GM21390 (cell line): ENCODE measurements around the gene TCAF2.
"Not testable (repeated sequence)": the region's sequence is repeated elsewhere in the genome, so short reads cannot be mapped to it uniquely, and the experiment has no call there.

Source experiments
- ATAC-seq: cut with Tn5 transposase; IDR thresholded peaks from one replicate; pipeline ENCODE4 v1.9.1; 2021; ENCODE audit not compliant: unreplicated experiment

Gene TCAF2

GRCh38 chr7:143620646-143621045 lies at the start of gene TCAF2:
Gene TCAF2 (plus strand): TSS chr7:143620974.
- peak; percentile 82 for ATAC-seq

- ATAC-seq: not testable (repeated sequence)
These were observed 49.3 kb upstream of the TCAF2 start, which contains the start of gene CTAGE15 for GRCh38 chr7:143571501-143571900. Gene CTAGE15 (plus strand): TSS chr7:143571801. CDS start chr7:143571818, 17 bp downstream.

GRCh38 chr7:143588183-143588582 lies 32.6 kb upstream of the TCAF2 start:
- not testable (repeated sequence) for ATAC-seq

GRCh38 chr7:143589897-143590296 lies 30.9 kb upstream of the TCAF2 start:
- not testable (repeated sequence) for ATAC-seq

DNA sequence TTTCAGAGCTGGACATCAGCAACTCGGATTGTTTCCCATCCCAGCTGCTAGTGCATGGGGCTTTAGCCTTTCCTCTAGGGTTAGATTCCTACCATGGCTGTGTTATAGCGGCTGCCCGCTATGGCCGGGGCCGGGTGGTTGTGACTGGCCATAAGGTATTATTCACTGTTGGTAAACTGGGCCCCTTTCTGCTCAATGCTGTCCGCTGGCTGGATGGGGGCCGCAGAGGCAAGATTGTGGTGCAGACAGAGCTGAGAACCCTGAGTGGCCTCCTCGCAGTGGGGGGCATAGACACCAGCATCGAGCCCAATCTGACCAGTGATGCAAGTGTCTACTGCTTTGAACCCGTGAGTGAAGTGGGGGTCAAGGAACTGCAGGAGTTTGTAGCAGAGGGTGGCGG lies 22.7 kb upstream of the TCAF2 start:
- not testable (repeated sequence) for ATAC-seq

GRCh38 chr7:143603549-143603948 lies 17.2 kb upstream of the TCAF2 start:
- ATAC-seq: not testable (repeated sequence)

- not testable (repeated sequence) for ATAC-seq
These were observed 14.7 kb upstream of the TCAF2 start for GRCh38 chr7:143606088-143606487.

- not testable (repeated sequence) for ATAC-seq
These were observed 5.2 kb upstream of the TCAF2 start for GRCh38 chr7:143615545-143615944.

- not testable (repeated sequence) for ATAC-seq
These were observed 3.6 kb upstream of the TCAF2 start for GRCh38 chr7:143617204-143617603.

- peak; percentile 18 for ATAC-seq
These were observed 716 bp upstream of the TCAF2 start for GRCh38 chr7:143620058-143620457.

DNA sequence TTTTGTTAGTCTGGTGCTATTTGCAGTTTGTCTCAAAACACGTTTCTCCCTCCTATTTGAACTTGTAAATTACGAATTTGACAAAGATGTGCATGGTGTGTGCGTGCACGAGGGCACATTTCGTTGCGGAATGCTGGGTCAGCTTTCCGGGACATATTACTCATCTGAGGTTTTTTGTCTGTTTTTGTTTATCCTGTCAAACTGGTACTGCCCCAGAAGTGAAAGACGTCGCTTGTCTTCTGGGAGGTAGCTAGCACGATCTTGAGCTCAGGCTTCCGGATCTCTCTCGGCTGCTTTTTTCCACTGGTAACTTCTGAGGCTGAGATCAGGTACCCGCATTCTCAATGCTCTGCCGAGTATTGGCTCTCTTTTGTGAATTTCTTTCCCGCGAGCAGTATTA lies 401 bp downstream of the TCAF2 start:
- peak; percentile 37 for ATAC-seq

- ATAC-seq: peak; percentile 22
These were observed 1.4 kb downstream of the TCAF2 start for GRCh38 chr7:143622130-143622529.

DNA sequence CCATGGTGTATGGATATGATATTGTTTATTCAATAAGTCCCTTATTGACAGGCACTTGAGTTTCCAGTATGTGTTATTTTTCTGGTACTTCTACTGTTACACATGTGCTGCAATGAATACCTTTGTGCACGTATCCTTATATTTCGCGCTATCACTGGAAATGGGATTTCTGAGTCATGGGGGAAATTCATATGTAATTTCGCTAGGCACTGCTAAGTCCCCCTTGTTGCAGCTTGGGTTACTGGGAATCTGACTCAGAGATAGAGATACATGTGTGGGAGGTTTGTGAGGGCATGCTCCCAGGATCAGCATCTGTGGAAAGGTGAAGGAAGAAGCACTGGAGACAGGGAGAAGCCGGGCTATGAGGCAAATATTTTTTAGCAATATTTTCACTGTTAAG lies 9.9 kb downstream of the TCAF2 start:
- ATAC-seq: not testable (repeated sequence)

GRCh38 chr7:143632506-143632905 lies 11.7 kb downstream of the TCAF2 start:
- not testable (repeated sequence) for ATAC-seq

- not testable (repeated sequence) for ATAC-seq
These were observed 12.3 kb downstream of the TCAF2 start for GRCh38 chr7:143633013-143633618.

DNA sequence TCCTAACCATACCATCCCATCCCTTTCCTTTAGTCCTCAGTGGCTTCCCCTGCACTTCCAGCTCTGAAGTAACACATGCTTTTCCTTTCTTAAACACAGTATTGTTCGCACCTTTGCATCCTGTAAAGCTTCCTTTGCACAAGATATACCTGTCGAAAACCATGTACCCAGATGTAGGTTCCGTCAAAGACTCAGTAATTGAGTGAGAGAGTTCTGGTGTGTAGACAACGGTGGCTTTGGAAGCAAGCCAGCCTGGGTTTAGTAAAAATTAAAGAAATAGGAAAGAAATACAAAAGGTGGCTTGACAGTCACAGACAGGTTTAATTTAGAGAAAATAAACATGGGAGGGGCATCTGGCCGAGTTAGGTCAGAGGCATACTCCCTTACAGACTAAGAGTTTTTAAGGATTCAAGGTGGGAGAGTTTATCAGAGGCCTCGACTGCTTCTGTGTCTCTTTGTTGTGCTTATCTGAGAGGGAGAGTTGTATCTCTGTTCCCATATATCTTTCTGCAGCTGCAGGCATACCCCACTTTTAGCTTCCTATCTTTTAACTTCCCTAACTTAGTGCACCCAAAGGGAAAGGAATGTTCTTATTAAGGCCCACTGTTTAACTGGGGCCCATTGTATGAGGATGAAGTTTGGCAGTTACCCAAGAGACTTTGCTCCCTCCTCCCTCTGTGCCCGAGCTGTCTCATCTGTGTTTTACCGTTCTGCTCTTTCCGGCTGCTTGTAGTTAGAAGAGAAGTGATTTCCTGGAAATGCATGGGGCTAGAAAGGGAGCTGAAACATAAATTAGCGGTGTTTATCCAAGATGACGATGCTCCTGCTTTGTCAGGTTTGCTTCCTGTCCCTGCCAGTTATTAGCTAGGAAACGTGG lies 14.8 kb downstream of the TCAF2 start:
- not testable (repeated sequence) for ATAC-seq

DNA sequence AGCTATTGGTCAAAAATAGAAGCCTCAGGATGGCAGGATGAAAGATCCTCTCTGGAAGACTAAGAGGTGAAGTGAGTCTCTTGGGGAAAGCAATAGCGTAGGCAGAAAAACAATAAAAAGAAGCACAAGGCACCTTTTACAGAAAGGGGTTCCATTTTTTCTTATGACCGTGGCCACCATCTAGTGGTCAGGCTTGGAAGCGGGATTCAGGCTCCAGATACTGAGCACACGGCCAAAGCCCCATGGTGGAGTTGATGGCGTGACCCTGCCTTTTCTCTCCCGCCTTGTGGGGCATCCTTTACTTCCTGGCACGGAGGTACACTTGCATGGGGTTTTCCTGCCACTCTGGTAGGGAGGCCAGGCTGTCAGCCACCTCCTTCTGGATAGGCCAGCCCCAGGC lies 18.6 kb downstream of the TCAF2 start:
- peak; percentile 63 for ATAC-seq

DNA sequence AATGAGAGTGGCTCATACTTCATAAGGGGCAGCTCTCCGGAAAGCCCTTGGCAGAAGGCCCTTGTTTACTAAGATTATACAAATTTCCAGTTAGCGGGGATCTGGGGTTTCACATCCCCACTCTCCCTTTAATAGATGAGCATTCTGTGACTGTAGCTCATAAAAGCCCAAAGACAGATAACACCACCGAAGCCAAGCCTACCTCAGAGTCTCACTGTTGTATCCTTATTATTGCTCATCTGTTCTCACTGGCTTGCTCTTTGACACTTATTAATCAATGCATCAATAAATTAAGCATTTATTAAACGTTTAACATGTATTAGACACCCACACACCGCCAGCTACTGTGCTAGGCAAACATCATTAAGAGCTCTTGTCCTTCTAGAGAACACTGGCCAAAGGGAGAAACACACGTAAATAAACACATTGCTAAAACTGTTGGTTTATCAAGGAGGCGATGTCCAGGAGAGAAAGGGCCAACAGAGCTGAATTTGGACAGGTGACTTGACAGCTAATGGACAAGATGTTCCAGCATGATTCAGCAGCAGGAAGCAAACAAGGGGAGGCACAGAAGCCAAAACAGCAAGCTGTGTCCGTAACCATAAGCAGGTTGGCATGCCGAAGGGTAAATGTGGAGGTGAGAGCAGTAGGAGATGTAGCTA lies 19.9 kb downstream of the TCAF2 start:
- not testable (repeated sequence) for ATAC-seq

DNA sequence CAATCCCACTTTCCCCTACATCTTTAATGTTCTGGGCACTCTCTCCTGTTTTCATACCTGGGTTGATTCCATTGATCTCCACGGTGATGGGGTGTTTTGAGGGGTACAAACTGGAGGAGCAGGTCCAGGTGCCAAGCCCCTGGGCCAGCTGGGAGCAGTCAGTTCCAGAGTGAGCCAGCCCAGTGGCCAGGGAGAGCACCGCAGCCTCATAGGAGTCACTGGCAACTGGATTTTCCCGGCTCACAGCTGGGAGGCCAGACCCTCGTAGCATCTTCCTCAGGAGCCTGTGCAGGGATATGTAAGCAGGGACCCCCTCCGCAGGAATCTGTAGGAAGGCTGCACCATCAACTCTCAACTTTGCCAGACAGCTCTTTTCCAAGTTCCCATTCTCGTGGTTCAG lies 25.8 kb downstream of the TCAF2 start:
- ATAC-seq: not testable (repeated sequence)

DNA sequence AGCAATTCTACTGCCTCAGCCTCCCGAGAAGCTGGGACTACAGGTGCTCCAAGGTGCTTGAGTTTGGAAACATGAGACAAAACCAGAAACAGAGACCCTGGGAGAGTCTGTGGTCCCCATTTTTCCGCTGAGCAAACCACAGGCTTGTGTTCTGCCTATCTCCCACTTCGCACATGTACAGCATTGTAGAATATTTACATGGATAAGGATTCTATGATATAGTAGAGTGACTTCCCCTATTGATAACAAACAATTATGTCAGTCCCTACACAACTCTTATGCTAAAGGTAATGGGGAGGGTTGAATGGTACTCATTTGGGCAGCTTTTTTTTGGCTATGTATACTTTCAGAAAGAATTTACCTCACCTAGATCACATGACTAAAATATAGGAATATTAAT lies 29.1 kb downstream of the TCAF2 start:
- not testable (repeated sequence) for ATAC-seq

GRCh38 chr7:143650447-143650846 lies 29.7 kb downstream of the TCAF2 start:
- not testable (repeated sequence) for ATAC-seq
